WTC11 (cell line): ENCODE measurements around the gene BCL7B.

ENCODE experiments used
- CTCF ChIP-seq: fragments of 200-600 bp; IDR thresholded peaks from 2 replicates; pipeline ENCODE4 v1.8.0; 2022; ENCODE audit warnings: antibody characterized with exemption
- ELF4 ChIP-seq: sonication (generic); formaldehyde crosslinking; IDR thresholded peaks from 2 replicates; pipeline ENCODE4 v1.8.1; 2022; ENCODE audit warnings: low read depth, mild to moderate bottlenecking, moderate library complexity, missing genetic modification reagents
- ETV6 ChIP-seq: sonication (generic); formaldehyde crosslinking; IDR thresholded peaks from 2 replicates; pipeline ENCODE4 v1.8.1; 2022; ENCODE audit warnings: mild to moderate bottlenecking, missing genetic modification reagents
- JUN ChIP-seq: sonication (generic); formaldehyde crosslinking; IDR thresholded peaks from 2 replicates; pipeline ENCODE4 v1.8.0; 2023; ENCODE audit warnings: mild to moderate bottlenecking, missing genetic modification reagents
- MAX ChIP-seq: sonication (generic); formaldehyde crosslinking; IDR thresholded peaks from 2 replicates; pipeline ENCODE4 v1.8.0; 2022; ENCODE audit warnings: mild to moderate bottlenecking, missing genetic modification reagents
- USF2 ChIP-seq: sonication (generic); formaldehyde crosslinking; IDR thresholded peaks from 2 replicates; pipeline ENCODE4 v1.8.1; 2023; ENCODE audit warnings: mild to moderate bottlenecking, missing genetic modification reagents, moderate library complexity
- ZBTB21 ChIP-seq: sonication (generic); formaldehyde crosslinking; IDR thresholded peaks from 2 replicates; pipeline ENCODE4 v1.8.1; 2023; ENCODE audit warnings: mild to moderate bottlenecking, missing genetic modification reagents, borderline replicate concordance
- ZNF232 ChIP-seq: sonication (generic); formaldehyde crosslinking; IDR thresholded peaks from 2 replicates; pipeline ENCODE4 v1.8.0; 2022; ENCODE audit warnings: mild to moderate bottlenecking, missing genetic modification reagents

- TF ChIP-seq JUN, result no peak
- TF ChIP-seq ZNF232 (CRISPR knock-in tag), result no peak
- no peak for TF ChIP-seq CTCF
- no peak for TF ChIP-seq USF2 (CRISPR knock-in tag)
- no peak for TF ChIP-seq MAX (CRISPR knock-in tag)
- no peak for TF ChIP-seq ELF4 (CRISPR knock-in tag)
- TF ChIP-seq ZBTB21 (CRISPR knock-in tag), result no peak
- TF ChIP-seq ETV6 (CRISPR knock-in tag), result no peak
These were observed 45.5 kb upstream of the BCL7B start for GRCh38 chr7:73602721-73603651.
